CD4-positive, alpha-beta T cell treated with Interleukin-17A for 1 hour (primary cell): ENCODE data around the gene CDH5.
"Not testable (repeated sequence)": the region's sequence is repeated elsewhere in the genome, so short reads cannot be mapped to it uniquely, and the experiment has no call there.

Source experiments
- DNase-seq: peaks from one replicate; pipeline ENCODE4 v3.0.0-alpha.2; 2020

Gene CDH5

GRCh38 chr16:66441586-66442375, 75.3 kb downstream of the CDH5 start:
- no peak for DNase-seq

DNA sequence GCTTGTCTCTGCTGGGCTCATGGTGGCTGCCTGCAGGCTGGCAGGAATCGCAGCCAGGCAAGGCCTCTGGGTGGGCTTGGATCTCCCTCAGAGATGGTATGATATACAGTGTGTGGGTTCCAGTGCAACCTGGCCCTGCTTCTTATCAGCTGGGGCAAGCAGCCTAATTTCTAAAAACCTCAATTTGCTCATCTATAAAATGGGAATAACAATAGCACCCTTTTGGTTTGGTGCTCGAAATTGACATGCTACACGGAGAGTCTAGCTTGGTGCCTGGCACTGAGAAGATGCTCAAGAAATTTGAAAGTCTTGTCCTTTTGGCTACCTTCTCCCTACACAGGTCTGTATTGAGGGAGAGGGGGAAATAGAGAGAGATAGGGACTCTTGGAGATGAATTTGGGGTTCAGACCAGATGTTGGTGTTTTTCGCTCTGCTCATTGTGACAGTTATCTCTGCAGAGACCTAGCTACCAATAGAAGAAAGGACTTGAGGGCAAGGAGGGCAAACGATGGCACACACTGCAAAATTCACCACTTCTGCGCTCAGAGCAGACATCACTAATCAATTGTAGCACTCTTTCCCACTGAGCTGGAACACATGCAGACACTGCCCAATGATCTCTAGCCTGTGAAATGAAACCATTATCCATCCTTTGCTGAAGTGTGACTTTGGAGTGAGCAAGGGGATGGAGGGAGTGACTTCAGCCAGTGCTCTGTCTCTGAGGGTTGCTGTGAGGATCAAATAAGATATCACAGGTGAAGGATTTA, 76.2 kb downstream of the CDH5 start:
- no peak for DNase-seq

- no peak for DNase-seq
Observed at GRCh38 chr16:66443269-66443652, 76.8 kb downstream of the CDH5 start.

DNA sequence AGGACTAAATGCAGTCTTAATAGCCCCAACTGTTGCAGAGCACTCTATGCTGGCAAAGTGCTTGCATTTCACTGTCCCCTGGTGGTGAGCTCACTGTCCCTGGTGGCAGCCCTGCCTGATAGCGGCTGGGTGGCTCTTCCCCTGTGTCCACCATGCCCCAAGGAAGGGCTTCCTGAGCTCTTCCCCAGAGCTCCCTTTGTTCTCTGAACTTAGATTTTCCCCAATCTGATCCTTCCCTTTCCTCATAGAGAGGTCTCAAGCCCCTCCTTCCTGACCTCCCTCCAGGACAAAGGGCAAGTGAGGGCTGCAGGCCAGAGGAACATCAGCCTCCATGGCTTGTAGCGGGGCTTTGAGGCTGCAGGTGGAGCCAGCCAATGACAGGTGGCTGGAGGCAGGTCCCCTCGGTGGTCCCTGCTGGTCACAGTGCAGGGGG, 77.6 kb downstream of the CDH5 start:
- no peak for DNase-seq

DNA sequence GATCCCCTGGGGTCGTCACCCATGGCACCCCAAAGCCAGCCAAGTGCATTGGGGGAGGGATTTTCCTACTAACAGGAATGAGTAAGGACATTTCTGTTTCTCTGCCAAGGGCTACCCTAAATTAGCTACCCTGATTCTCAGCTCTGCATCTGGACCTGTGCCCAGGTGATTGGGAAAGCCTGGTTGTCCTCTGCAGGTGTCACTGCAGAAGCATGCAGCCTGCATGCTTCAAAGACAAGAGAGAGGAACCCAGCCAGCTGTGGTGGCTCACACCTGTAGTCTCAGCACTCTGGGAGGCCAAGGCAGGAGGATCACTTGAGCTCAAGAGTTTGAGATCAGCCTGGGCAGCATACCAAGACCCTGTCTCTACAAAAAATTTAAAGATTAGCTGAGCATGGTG, 80.2 kb downstream of the CDH5 start:
- DNase-seq, result no peak

DNA sequence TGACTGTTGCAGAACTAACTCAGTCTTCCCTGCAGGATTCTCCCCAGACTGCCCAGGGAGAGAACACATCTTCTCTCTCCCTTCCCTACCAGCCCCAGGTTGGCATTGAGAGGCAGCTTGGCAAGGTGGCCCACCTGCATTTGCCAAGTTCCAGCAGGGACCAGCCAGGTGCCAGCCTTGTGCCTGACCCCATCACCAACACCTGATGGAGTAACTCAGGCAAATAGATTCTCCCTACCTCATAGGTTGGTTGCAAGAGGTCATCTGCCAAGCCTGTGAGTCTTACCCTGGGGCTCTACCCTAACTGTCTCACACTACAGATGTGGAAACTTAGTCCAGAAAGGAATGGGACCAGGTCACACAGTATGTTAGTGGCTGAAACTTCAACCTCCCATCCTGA, 81.0 kb downstream of the CDH5 start:
- no peak for DNase-seq

DNA sequence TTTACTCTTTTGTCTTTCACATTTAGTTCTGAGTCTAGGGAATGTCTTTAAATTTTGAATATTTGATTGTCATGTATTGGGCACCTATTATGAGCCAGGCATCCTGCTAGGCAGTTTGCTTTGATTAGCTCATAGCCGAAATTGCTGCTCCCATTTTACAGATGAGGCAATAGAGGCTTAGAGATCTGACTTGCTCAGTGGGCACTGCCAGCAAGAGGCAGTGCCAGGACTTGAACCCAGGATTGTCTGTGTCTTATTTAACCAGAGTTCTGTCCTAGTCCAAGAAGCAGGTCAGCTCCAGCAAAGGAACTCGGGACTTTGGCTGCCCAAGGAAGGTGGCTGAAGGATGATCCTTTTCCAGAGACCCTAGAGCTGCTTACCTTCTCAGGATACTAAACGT, 85.1 kb downstream of the CDH5 start:
- DNase-seq, result no peak

GRCh38 chr16:66453230-66453629, 86.7 kb downstream of the CDH5 start:
- not testable (repeated sequence) for DNase-seq
